Fibroblast of skin of right biceps (primary cell): ENCODE data around the gene TMEM178B.

ENCODE experiments used
- DNase-seq: peaks from one replicate; pipeline ENCODE4 v3.0.0-alpha.2; 2013

The TMEM178B gene

GRCh38 chr7:141436575-141437075 lies 362.8 kb downstream of the TMEM178B start:
- DNase-seq, result no peak

GRCh38 chr7:141439164-141439563 lies 365.3 kb downstream of the TMEM178B start:
- DNase-seq, result no peak

GRCh38 chr7:141439776-141440175 lies 365.9 kb downstream of the TMEM178B start:
- no peak for DNase-seq

DNA sequence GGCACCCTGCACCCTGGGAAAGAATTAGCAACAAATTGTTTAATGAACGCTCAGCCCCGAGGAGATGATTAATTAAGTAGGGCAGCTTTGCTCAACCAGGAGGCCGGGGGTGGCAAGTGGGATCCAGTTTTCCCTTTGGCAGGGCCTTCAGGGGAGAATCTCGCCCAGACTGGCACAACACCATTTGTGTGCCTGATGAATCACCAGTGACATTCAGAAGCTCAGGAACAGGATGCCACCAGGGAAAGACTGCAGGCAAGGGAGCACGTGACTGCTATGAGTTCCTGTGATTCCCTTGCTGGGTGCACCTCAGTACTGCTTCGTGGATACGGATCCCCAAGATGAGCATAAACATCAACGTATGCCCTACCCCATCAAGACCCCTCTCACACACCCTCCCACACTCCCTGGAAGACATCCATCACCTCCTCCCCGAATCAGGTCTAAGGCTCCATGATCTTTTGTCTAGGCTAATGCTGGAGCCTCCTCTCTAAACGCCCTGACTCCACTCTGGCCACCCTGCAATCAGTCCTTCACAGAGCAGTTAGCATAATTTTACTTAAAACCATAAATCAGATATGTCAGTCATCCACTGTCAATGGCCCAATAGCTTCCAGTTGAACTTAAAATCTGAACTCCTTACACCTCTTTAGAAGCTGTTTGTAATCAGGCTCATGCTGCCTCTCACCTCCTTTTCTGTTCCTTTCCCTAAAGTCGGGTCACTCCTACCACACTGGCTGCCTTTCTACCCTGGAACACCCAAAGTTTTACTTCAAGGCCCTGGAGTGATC lies 368.2 kb downstream of the TMEM178B start:
- no peak for DNase-seq

GRCh38 chr7:141442781-141443180 lies 368.9 kb downstream of the TMEM178B start:
- DNase-seq, result no peak

DNA sequence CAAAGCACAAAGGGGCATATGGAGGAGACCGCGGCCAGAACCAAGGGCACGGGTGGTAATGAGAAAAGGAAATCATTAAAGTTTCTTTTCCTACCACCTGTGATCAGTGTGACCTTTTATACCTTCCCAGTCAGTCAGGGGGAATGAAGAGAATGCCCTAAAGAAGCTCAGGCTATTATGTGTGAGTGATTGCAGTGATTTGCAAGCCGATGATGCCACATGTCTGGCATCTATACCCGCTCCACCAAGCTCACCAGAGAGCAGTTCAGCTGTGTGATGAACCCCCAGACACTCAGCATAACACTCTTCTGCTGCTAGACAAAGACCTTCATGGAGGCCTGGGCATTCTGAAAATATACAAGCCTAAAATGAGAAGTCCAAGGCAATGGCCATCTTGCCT lies 371.1 kb downstream of the TMEM178B start:
- no peak for DNase-seq

GRCh38 chr7:141451232-141451631 lies 377.4 kb downstream of the TMEM178B start:
- DNase-seq, result no peak

- no peak for DNase-seq
Observed at GRCh38 chr7:141452911-141453310, 379.0 kb downstream of the TMEM178B start.

- DNase-seq, result no peak
Observed at GRCh38 chr7:141454338-141454737, 380.5 kb downstream of the TMEM178B start.

GRCh38 chr7:141455723-141456122 lies 381.9 kb downstream of the TMEM178B start:
- DNase-seq, result no peak

- no peak for DNase-seq
Observed at GRCh38 chr7:141456298-141456697, 382.4 kb downstream of the TMEM178B start.

DNA sequence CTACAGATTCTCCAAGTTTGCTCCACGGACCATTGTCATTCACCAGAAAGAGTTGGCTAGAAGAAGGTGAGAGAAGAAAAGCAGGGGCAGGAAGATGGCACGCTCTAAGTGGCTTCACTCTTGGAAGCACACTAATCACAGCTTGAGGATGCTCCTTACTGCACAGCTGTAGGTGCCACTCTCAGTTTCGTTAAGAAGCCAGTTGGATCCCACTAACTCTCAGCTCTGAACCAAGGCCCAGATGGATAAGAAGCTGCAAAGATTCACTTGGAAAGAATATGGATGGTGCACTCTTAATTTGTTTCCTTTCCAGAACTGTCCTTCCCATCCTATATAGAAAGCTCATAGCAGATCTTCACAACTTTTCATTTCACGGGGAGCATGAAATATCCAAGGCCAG lies 382.8 kb downstream of the TMEM178B start:
- no peak for DNase-seq

DNA sequence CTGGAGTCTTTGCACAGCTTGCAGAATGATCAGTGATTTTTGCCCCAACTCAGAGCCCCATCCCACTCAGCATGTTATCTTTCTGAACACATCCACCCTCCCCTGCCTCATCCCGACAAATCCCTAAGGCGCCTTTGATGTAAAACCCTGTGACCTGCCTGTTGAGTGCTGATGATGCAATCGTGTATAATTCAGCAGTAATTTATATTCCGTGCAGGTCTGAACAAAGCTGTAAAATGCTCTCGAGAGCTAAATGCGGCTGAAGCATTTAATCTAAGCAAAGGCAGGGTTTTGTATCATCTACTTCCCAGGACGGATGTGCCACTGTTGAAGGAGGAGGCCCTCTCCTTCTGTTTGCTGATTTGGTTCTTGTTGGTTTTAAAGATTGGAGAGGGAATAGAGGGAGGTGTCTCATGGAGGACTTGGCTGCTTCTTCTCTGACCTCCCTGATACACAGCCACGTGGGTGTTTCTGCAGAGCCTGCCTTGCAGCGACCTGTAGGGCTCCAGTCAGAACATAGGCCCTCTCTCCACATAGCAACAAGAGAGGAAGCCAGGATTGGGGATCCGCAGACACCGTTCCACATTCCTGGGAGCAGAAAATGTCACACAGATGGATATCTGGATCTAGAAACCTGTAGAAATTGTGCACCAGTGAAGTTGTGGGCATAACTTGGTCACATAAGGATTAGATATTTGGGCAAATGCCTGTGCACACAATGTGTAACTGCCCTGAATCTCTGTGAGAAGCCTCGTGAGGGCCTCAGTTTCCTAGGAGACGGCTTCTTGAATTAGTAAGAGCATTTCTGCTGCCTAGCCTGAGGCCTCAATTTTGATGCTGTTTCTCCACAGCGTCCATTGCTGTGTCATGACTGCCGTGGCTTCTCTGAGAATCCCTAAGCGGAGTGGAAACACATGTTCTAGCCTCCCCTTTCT lies 387.2 kb downstream of the TMEM178B start:
- no peak for DNase-seq

DNA sequence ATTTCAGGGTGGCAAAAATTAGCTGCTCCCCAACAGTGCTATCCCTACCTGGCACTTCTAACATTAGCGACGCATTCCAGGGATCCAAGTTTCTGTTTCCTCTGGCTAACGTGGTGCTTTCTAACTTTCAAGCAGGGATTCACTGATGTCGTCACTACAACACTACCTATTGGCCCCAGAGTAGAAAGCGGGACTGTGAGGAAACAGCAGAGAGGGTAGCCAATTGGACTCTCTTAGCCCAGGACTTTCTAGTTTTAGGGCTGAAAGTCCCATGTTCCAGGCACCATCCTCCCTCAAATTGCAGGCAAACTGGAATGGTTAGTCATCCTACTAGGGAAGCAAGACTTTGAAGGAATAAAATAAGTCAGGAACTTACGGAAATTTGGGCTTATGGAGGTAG lies 388.1 kb downstream of the TMEM178B start:
- no peak for DNase-seq

GRCh38 chr7:141462958-141463357 lies 389.1 kb downstream of the TMEM178B start:
- DNase-seq, result no peak

- no peak for DNase-seq
Observed at GRCh38 chr7:141463986-141464385, 390.1 kb downstream of the TMEM178B start.

GRCh38 chr7:141464551-141464950 lies 390.7 kb downstream of the TMEM178B start:
- no peak for DNase-seq

- DNase-seq, result no peak
Observed at GRCh38 chr7:141466151-141466904, 392.5 kb downstream of the TMEM178B start.

DNA sequence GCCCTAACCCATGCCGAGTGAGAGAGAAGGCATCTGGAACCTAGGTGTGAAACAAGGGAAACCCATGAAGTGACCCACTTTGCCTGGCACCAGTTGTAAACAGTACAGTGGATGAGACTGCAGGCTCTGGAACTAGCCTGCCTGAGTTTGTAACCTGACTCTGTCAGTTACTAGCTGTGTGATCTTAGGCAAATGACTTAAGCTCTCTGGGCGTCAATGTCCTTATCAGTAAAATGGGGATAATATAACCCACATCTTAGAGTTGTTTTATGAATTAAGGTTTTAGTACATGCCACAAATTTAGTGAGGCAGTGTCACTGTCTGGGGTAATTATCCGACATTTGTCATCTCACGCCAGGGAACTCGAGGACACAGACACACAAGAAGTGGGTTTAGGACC lies 394.5 kb downstream of the TMEM178B start:
- DNase-seq, result no peak

GRCh38 chr7:141475679-141476078 lies 401.8 kb downstream of the TMEM178B start:
- DNase-seq, result no peak

DNA sequence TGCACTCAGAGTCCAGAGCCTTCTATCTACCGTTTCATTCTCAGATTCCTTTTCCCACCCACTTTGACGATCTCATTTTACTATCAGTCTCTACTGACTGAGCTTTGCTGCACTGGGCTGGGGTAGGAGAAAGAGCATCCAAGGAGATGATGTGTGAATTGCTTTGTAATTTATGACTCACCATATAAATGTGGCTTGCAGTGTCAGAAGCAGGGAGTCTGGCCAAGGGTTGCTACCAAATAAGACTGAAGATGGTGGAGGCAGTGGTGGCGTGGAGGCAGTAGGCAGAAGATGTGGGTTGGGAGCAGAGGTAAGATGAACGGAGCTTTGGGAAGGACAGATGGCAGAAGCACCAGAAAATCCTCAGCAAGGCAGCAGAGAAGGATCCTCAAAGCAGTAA lies 404.0 kb downstream of the TMEM178B start:
- no peak for DNase-seq

GRCh38 chr7:141478845-141479244 lies 405.0 kb downstream of the TMEM178B start:
- no peak for DNase-seq

DNA sequence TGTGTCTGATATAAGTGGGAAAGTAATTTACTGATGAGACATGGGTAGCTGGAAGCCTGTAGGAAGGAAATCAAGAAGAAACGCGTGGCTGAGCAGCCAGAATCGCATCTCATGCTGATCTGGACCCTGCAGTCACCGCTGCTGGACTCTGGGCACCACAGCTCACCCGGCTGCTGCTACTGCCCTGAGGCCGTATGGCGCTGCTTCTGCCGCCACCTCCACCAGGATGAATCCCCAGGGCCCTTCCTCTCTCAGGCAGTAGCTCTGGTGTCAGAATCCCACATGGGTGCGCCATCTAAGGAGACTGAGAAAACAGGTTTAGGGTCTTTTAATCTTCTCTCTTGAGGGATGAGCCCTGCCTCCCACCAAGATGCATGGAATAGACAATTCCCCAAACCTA lies 407.1 kb downstream of the TMEM178B start:
- DNase-seq, result no peak
